Measurements from ENCODE around the gene CCT8. TPM values are rescaled to one million over a fixed set of nuclear protein-coding genes. Genes with fewer than 3 reads are reported as not detected.

CCT8 gene
- total RNA-seq, 4 donors from 2014 or later, result 91.8 to 119 (median 99.1) TPM

GRCh38 chr21:29098156-29098555, 24.7 kb upstream of the CCT8 start:
- in situ Hi-C loops (cut with MboI; ENCODE audit: low sequenced_read_pairs in 4 of 4) (loop anchor here in 1 of 4 donors (25.0 kb wide), 1 partner anchor 189 kb away; the partner anchor contains the start of gene BACH1), intact Hi-C loops (cut with DNase I; ENCODE audit: low total_unique reads) (no loop called here)
- ATAC-seq (no peak), DNase-seq (no peak)
- Histone ChIP-seq H3K36me3 (no peaks in the 10 kb centered on the region), H3K4me1 (no peaks in the 10 kb centered on the region), H3K9me3 (no peaks in the 10 kb centered on the region), H3K27me3 (no peaks in the 10 kb centered on the region), H3K4me3 (no peak overlapping the region), H3K27ac (no peak overlapping the region)
- TF ChIP-seq CTCF (IDR thresholded peaks at IDR 0.05 in 4 of 5, conservative IDR thresholded peaks at IDR 0.05 in 1 of 5), result no peak
- TF ChIP-seq POLR2A (IDR thresholded peaks at IDR 0.05), result no peak

- H3K27ac ChIP-seq, result no peak overlapping the region
- in situ Hi-C loops (cut with MboI; ENCODE audit: low sequenced_read_pairs in 4 of 4), result loop anchor here in 1 of 4 donors (25.0 kb wide), 1 partner anchor 191 kb away; the partner anchor contains the start of gene BACH1
These were observed 23.0 kb upstream of the CCT8 start for GRCh38 chr21:29096218-29097015.

GRCh38 chr21:29092102-29092959, 18.9 kb upstream of the CCT8 start:
- no peak for TF ChIP-seq POLR2A (IDR thresholded peaks at IDR 0.05)
- no peak for TF ChIP-seq CTCF (IDR thresholded peaks at IDR 0.05 in 4 of 5, conservative IDR thresholded peaks at IDR 0.05 in 1 of 5)
- Histone ChIP-seq H3K27ac (peak overlapping the region; percentile 21 to 37 (median 26)), H3K4me1 (peaks cover 5 to 16% of the 10 kb centered on the region in 2 donors), H3K4me3 (no peak overlapping the region), H3K36me3 (no peaks in the 10 kb centered on the region), H3K27me3 (no peaks in the 10 kb centered on the region), H3K9me3 (no peaks in the 10 kb centered on the region)
- in situ Hi-C loops (cut with MboI; ENCODE audit: low sequenced_read_pairs in 4 of 4), result loop anchor here in 1 of 4 donors (25.0 kb wide), 1 partner anchor 195 kb away; the partner anchor contains the start of gene BACH1
- ATAC-seq (peak in 1 of 2 donors; percentile 45), DNase-seq (no peak)
- intact Hi-C loops (cut with DNase I; ENCODE audit: low total_unique reads), result no loop called here

More at GRCh38 chr21:29096218-29097015, 23.0 kb upstream of the CCT8 start:
- Histone ChIP-seq H3K4me3 (no peak overlapping the region), H3K27me3 (no peaks in the 10 kb centered on the region), H3K36me3 (no peaks in the 10 kb centered on the region), H3K9me3 (no peaks in the 10 kb centered on the region), H3K4me1 (peaks cover 5 to 14% of the 10 kb centered on the region in 2 donors)
- intact Hi-C loops (cut with DNase I; ENCODE audit: low total_unique reads), result no loop called here
- TF ChIP-seq CTCF (IDR thresholded peaks at IDR 0.05 in 4 of 5, conservative IDR thresholded peaks at IDR 0.05 in 1 of 5), result no peak
- no peak for TF ChIP-seq POLR2A (IDR thresholded peaks at IDR 0.05)
- no peak for ATAC-seq
- DNase-seq, result no peak

- peaks cover 5 to 16% of the 10 kb centered on the region in 2 donors for H3K4me1 ChIP-seq
- no peak overlapping the region for H3K4me3 ChIP-seq
- ATAC-seq, result no peak
- H3K36me3 ChIP-seq, result no peaks in the 10 kb centered on the region
- no peaks in the 10 kb centered on the region for H3K9me3 ChIP-seq
- DNase-seq, result no peak
- no peaks in the 10 kb centered on the region for H3K27me3 ChIP-seq
- in situ Hi-C loops (cut with MboI; ENCODE audit: low sequenced_read_pairs in 4 of 4), result loop anchor here in 1 of 4 donors (25.0 kb wide), 1 partner anchor 196 kb away; the partner anchor contains the start of gene BACH1
- no peak overlapping the region for H3K27ac ChIP-seq
- TF ChIP-seq POLR2A (IDR thresholded peaks at IDR 0.05) (no peak), CTCF (IDR thresholded peaks at IDR 0.05 in 4 of 5, conservative IDR thresholded peaks at IDR 0.05 in 1 of 5) (no peak)
- intact Hi-C loops (cut with DNase I; ENCODE audit: low total_unique reads), result no loop called here
These were observed 17.6 kb upstream of the CCT8 start for GRCh38 chr21:29091033-29091432.

Data from gastrocnemius medialis (tissue), 4 donors.